Stimulated activated naive CD8-positive, alpha-beta T cell treated with anti-CD3 and anti-CD28 coated beads, Interleukin-15, Interleukin-2, amounts not matched to agents 100 ng/mL and 50 ng/mL, for 24 hours (primary cell): ENCODE results near the gene AUNIP.

Experiments used
- H3K27ac Mint-ChIP-seq: one replicate; pipeline ENCODE4 v1.8.0; 2021; ENCODE audit warnings: mild to moderate bottlenecking, mixed read lengths
- H3K27me3 Mint-ChIP-seq: one replicate; pipeline ENCODE4 v1.8.0; 2021; ENCODE audit warnings: mixed read lengths
- H3K36me3 Mint-ChIP-seq: one replicate; pipeline ENCODE4 v1.8.0; 2021; ENCODE audit warnings: low read depth, mixed read lengths
- H3K4me1 Mint-ChIP-seq: one replicate; pipeline ENCODE4 v1.8.0; 2021; ENCODE audit warnings: low read depth, mixed read lengths
- H3K4me3 Mint-ChIP-seq: one replicate; pipeline ENCODE4 v1.8.0; 2021; ENCODE audit warnings: mild to moderate bottlenecking, mixed read lengths
- H3K9me3 Mint-ChIP-seq: one replicate; pipeline ENCODE4 v1.8.0; 2021; ENCODE audit warnings: mixed read lengths

The AUNIP gene

DNA sequence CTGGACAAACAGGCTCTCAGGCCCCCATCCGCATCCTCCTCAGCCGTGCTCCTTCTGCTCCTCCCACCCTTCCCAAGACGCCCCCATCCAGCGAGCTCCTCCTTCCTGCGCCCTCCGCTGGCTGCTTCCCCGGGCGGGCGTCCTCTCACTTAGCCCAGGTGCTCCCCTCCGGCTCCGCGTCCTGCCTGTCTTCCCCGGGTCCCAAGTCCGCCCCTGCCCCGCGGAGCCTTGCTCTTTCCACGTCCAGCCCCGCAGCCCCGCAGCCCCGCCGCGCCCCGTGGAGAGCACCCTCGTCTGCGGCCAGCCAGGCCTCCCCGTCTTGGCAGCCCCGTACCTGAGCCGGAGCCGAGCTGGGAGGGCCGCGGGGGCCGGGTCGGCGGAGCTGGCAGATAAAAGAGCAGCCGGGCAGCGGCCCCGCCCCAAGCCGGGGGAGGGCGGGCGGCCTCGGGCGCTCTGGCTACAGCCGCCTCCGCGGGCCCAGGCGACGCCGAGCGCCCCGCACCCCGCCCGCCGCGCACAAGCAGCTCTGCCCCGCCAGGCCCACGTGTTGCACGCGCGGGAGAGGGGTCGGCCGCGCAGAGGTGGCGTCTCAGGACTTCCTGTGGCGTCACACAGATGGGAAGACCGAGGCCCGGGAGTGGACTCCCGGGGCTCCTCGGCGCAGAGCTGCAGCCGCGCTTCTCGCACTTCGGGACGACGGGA is 16.0 kb upstream of the AUNIP start, which contains the start of gene PAQR7:
TSS of gene PAQR7 (minus strand) at position 555 of the 702 bp plus-strand sequence. CDS start 11,869 bp downstream, outside the sequence.
- peaks cover 7% of the 10 kb centered on the region for H3K27me3 Mint-ChIP-seq
- H3K4me3 Mint-ChIP-seq: peak within 1 kb of the TSS; percentile 85
- peaks cover 23% of the 10 kb centered on the region for H3K4me1 Mint-ChIP-seq
- peak within 1 kb of the TSS; percentile 51 for H3K27ac Mint-ChIP-seq
- no peaks in the 10 kb centered on the region for H3K9me3 Mint-ChIP-seq
- no peaks in the 10 kb centered on the region for H3K36me3 Mint-ChIP-seq

DNA sequence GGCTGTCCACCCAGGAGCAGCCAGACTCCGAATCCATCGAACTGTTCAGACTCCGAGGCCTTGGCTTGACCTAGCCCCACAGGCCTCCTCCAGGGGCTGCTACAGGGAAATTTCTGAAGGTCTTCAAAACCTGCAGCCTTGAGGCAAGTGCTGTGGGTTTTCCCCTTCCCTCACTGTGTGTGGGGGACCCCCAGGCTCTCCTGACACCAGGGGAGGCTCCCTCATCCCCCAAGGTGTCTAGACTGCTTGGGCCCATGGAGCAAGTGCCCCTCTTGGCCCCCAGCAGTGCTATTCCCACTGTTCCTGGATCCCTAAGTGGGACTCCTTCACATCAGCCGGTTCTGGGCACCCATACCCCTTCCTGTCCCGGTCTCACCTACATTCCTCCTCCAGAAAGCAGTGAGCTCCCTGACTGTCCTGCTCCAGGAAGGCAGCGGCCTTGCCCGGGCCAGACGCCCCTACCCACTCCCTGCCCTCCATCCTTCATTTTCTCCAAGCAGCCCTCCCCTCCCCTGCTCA is 15.4 kb upstream of the AUNIP start:
- Mint-ChIP-seq H3K36me3 (no peaks in the 10 kb centered on the region), H3K4me3 (peak overlapping the region; percentile 85), H3K9me3 (no peaks in the 10 kb centered on the region), H3K4me1 (peaks cover 23% of the 10 kb centered on the region), H3K27me3 (peaks cover 7% of the 10 kb centered on the region), H3K27ac (peak overlapping the region; percentile 51)

DNA sequence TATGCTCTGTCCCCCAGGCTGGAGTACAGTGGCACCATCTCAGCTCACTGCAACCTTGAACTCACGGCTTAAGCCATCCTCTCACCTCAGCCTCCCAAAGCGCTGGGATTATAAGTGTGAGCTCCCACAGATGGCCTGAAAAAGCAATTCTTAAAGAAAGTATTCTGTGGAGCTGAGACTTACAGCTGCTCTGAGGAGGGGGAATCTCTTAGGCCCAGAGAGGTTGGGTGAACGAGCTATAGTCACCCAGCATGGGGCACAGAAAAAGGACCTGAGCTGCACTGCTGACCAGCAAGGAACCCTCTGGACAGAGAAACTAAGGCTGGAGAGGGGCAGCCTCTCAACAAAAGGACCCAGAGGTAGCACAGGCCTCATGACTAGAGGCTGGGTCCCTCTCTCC is 15.0 kb upstream of the AUNIP start:
- H3K27ac Mint-ChIP-seq: no peak overlapping the region
- peaks cover 23% of the 10 kb centered on the region for H3K4me1 Mint-ChIP-seq
- H3K9me3 Mint-ChIP-seq: no peaks in the 10 kb centered on the region
- H3K4me3 Mint-ChIP-seq: peak overlapping the region; percentile 85
- no peaks in the 10 kb centered on the region for H3K36me3 Mint-ChIP-seq
- peaks cover 7% of the 10 kb centered on the region for H3K27me3 Mint-ChIP-seq

DNA sequence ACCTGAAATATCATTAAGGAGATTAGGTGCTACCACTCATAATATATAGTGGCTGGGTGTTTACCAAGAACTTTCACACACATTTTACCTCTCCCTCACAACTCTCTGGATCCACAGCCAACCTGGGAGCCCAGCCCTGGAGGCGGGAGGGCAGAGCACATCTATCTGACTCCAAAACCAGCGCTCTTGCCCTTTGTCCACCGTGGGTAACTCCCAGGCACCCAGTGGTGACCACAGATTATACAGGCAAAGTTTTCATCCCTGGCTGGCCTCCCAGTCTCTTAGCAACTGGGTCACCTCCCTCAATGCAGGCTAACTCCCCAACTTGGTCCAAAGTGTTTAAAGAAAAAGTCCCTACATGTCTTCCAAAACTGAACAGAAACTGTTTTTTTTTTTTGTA is 13.9 kb upstream of the AUNIP start:
- no peaks in the 10 kb centered on the region for H3K9me3 Mint-ChIP-seq
- H3K36me3 Mint-ChIP-seq: no peaks in the 10 kb centered on the region
- H3K4me1 Mint-ChIP-seq: peaks cover 23% of the 10 kb centered on the region
- no peak overlapping the region for H3K4me3 Mint-ChIP-seq
- peaks cover 7% of the 10 kb centered on the region for H3K27me3 Mint-ChIP-seq
- no peak overlapping the region for H3K27ac Mint-ChIP-seq

DNA sequence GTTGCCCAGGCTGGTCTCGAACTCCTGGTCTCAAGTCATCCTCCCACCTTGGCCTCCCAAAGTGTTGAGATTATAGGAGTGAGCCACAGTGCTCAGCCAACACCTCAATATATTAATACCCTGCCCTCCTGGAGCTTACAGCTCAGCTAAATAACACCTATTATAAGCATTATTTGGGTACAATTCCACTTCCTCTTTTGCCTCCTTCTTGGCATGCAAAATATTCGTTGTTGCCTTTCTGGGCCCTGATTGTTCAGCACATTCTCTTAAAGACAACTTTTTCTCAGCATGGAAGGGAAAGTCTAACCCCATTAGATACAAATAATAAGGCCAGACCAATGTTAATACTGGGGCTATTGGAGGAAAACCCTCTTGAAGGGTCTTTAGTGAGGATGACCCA is 13.5 kb upstream of the AUNIP start:
- H3K27ac Mint-ChIP-seq: no peak overlapping the region
- H3K9me3 Mint-ChIP-seq: no peaks in the 10 kb centered on the region
- H3K4me1 Mint-ChIP-seq: peaks cover 23% of the 10 kb centered on the region
- H3K27me3 Mint-ChIP-seq: peaks cover 7% of the 10 kb centered on the region
- H3K36me3 Mint-ChIP-seq: no peaks in the 10 kb centered on the region
- H3K4me3 Mint-ChIP-seq: no peak overlapping the region

DNA sequence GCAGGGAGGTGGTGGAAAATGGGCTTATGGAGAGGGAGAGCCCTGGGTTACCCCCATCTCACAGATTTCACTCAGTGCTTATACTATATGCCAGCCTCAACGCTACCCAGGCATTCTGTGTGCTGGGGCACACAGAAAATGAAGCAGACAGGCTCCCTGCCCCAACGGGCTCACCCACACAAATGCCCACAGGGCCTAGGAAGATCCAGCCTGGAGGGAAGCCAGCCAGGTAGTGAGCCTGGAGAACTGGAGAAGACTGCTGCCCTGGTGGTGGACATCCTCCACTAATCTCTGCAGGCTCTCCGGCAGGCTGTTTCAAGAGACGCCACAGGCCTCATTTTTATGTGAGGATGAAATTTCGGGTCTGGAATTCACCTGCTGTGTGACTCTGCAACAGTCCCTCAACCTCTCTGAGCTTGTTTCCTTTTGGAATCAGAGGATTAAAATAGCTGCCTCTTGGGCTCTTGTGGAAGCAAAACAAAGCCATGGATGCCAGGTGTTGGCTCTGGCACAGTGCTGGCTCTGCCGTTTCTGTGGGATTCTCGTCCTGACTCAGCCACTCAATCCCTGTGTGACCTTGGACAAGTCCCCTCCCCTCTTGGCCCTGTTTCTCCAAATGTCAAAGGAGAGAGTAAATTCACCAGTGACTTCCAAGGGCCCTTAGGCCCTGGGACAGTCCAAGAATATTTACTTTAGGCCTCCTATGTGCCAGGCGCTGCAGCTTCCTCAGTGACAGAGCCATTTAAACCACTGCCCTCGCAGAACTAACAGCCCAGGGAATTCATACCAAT is 12.6 kb upstream of the AUNIP start:
- Mint-ChIP-seq H3K4me3 (no peak overlapping the region), H3K4me1 (peaks cover 23% of the 10 kb centered on the region), H3K27me3 (peaks cover 7% of the 10 kb centered on the region), H3K36me3 (no peaks in the 10 kb centered on the region), H3K27ac (no peak overlapping the region), H3K9me3 (no peaks in the 10 kb centered on the region)

DNA sequence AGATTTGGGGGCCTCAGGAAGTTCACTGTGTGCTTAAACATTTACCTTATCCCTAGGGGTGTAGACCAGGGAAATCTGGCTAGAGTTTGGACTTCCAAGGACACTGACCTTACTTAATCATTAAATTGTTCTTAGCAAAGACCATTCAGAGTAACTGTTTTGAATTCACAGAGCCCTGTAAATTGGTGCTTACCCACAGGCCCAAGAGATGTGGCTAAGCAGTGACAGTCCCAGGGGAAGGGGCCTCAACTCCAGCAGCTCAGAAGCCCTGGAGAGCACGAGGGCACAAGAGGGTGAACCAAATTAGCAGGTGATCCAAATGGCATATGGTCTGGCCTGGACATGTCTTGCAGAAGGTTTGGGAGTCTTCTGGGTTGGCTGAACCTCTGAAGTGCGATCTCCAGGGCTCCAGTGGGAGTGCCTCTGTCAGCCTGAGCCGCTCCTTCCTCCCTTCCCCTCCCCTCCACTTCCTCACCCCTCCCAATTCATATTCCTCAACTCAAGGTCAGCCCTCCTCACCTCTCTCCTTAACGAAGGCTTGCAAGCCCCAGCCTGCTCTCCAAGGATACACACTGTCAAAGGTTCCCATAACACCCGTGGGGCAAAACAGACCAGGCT is 11.9 kb upstream of the AUNIP start:
- Mint-ChIP-seq H3K27me3 (peaks cover 2% of the 10 kb centered on the region), H3K4me3 (no peak overlapping the region), H3K4me1 (peaks cover 20% of the 10 kb centered on the region), H3K9me3 (no peaks in the 10 kb centered on the region), H3K36me3 (no peaks in the 10 kb centered on the region), H3K27ac (no peak overlapping the region)

DNA sequence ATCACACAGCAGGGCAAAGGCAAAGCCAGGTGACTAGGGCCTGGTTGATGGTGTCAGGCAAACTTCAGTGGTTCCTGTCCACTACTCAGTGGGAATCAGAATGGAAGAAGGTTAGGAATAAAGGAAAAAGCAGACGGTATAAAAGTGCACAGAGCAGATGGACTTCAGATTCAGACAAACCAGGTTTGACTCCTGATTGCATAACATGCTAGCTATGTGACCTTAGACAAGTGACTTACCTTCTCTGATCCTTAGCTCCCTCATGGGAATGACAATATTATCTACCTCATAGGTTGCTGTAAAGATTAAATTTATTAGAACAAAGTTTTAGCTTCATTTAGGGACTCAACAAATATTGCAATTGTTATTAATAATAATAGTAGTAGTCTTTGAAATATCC is 11.4 kb upstream of the AUNIP start:
- no peaks in the 10 kb centered on the region for H3K9me3 Mint-ChIP-seq
- no peak overlapping the region for H3K27ac Mint-ChIP-seq
- H3K4me1 Mint-ChIP-seq: peaks cover 17% of the 10 kb centered on the region
- no peak overlapping the region for H3K4me3 Mint-ChIP-seq
- H3K27me3 Mint-ChIP-seq: no peaks in the 10 kb centered on the region
- no peaks in the 10 kb centered on the region for H3K36me3 Mint-ChIP-seq

DNA sequence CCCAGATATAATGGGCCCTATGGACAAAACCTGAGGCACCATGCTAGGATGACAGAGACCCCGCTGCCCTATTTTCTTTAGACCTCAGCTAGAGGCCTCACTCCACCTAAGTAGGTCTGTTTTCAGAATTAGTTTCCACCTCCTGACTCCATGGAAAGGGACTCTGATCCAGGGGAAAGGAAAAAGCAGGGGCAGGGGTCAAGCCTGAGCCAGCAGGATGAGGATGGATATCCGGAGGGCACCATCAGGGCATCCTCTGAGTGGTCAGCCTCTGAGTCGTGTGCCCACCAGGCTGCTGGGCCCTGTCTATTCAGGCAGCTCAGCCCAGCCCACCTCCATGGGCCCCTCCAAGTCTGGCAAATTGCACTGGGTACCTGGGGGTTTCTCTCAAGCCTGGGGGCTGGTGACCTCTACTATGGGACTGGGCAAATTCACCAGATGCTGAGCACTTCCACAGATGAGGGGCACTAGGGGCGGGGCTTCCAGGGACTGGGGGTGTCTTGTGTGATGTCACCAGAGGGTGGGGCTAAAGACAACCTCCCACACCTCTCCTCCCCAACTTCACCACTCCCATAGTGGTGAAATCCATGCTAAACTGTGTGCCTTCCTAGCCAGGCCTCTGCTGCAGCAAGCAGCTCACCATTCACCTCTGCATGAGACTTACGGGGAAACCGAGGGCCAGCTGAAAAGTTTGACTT is 10.8 kb upstream of the AUNIP start:
- no peaks in the 10 kb centered on the region for H3K9me3 Mint-ChIP-seq
- H3K36me3 Mint-ChIP-seq: no peaks in the 10 kb centered on the region
- no peak overlapping the region for H3K4me3 Mint-ChIP-seq
- H3K27ac Mint-ChIP-seq: no peak overlapping the region
- H3K4me1 Mint-ChIP-seq: peaks cover 16% of the 10 kb centered on the region
- no peaks in the 10 kb centered on the region for H3K27me3 Mint-ChIP-seq

DNA sequence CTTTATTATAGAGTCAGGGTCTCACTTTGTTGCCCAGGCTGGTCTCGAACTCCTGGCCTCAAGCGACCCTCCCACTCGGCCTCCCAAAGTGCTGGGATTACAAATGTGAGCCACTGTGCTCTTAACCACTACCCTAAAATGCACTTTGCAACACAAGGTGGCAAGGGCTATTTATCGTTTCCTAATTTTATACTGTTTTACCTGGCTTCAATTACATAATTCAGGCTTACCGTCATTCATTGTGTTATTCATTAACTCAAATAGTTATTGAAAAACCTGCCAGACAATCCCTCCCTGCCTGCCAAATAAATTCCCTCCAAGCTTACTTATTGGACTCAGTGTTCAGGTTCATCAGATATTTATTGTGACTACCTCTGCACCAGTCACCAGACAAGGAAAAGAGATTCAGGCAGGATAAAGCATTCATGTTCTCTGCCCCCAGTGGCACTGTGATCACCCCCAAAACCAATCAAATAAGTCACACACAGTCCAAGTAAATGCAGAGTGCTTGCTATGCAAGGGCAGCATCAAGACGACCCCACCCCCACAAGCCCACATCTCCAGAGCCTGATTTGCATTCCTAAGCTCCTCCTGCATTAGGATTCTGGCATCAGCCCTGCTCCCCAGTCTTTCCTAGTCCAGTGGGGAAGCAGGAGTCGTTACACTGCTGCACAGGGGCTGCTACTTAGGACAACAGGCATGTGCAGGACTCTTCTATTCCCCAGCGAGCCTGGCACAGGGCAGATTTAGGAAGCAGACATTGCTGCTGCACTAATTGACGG is 8.1 kb upstream of the AUNIP start:
- Mint-ChIP-seq H3K9me3 (no peaks in the 10 kb centered on the region), H3K4me3 (no peak overlapping the region), H3K4me1 (no peaks in the 10 kb centered on the region), H3K36me3 (peaks cover 5% of the 10 kb centered on the region), H3K27ac (no peak overlapping the region), H3K27me3 (no peaks in the 10 kb centered on the region)

DNA sequence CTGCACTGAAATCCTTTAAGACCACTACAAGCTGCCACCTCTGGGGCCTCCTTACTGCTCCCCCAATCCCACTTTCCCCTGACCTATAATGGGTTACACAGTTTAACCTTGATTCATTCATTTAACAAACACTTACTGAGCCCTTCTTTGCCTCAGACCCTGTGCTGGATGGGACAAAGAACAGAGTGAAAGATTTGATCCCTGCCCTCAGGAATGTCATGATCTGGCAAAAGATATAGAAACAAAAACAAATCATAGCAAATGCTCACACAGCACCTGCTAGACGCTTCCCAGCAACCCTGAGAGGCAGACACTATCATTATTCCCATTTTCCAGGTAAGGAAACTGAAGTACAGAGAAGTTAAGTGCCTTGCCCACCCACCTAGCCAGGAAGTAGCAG is 7.0 kb upstream of the AUNIP start:
- peaks cover 5% of the 10 kb centered on the region for H3K36me3 Mint-ChIP-seq
- H3K4me3 Mint-ChIP-seq: no peak overlapping the region
- H3K27ac Mint-ChIP-seq: no peak overlapping the region
- H3K27me3 Mint-ChIP-seq: no peaks in the 10 kb centered on the region
- peaks cover 4% of the 10 kb centered on the region for H3K4me1 Mint-ChIP-seq
- no peaks in the 10 kb centered on the region for H3K9me3 Mint-ChIP-seq

DNA sequence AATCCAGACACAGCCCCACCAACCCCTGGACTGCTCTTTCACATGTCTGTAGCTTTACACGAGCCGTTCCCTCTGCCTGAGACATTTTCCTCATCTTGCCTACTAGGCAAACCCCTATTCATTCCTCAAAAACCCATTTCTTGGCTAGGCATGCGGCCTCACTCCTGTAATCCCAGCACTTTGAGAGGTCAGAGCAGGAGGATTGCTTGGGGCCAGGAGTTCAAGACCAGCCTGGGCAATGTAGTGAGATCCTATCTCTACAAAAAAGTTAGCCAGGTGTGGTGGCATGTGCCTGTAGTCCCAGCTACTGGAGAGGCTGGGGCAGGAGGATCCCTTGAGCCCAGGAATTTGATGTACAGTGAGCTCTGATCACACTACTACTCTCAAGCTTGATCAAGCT is 5.2 kb upstream of the AUNIP start:
- no peak overlapping the region for H3K4me3 Mint-ChIP-seq
- H3K27ac Mint-ChIP-seq: no peak overlapping the region
- H3K4me1 Mint-ChIP-seq: peaks cover 13% of the 10 kb centered on the region
- H3K27me3 Mint-ChIP-seq: no peaks in the 10 kb centered on the region
- peaks cover 5% of the 10 kb centered on the region for H3K36me3 Mint-ChIP-seq
- no peaks in the 10 kb centered on the region for H3K9me3 Mint-ChIP-seq

DNA sequence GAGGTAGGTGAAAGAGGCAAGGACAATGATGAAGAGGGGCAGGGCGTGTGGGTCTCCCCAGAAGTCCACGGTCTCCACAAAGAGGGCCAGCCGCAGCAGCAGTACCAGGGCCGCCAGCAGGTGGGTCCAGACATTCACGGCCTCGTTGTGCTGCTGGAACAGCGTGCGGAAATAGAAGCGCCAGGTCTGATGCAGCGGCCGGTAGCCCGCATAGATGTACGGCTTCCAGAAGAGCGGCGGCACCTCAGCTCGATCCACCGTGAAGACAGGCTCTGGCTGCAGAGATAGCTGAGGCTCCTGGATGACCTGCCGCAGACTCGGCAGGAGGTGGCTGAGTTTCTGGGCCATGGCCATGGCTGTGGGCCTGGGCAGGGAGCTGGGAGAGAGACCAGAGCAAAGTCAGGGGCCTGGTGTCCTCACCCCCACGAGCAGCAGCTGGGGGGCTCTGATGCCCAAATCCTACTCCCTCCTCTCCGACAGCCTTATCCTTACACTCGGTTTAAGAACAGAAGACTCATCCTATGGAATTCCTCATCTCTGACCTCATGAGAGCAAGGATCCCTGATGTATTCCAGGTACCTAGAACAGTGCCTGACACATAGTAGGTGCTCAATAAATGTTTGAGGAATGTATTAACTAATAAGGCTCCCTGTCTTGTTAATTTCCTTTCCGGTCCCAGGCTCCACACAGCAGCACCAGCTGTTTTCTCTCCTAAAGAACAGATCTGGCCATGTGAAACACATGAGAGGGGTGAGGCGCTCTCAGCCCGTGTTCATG is 4.4 kb upstream of the AUNIP start:
- Mint-ChIP-seq H3K4me1 (peaks cover 16% of the 10 kb centered on the region), H3K36me3 (peaks cover 5% of the 10 kb centered on the region), H3K4me3 (no peak overlapping the region), H3K27me3 (no peaks in the 10 kb centered on the region), H3K9me3 (no peaks in the 10 kb centered on the region), H3K27ac (no peak overlapping the region)
